OCI-LY1 (cell line): Measurements from ENCODE around the gene YJU2.

Experiments used
- H2AFZ ChIP-seq: fragments of 200-600 bp; sonication (generic), shearing (Covaris generic); 2 replicates; pipeline ENCODE4 v1.6.0; 2014; ENCODE audit warnings: antibody characterized with exemption, mild to moderate bottlenecking, low read length
- H3F3A ChIP-seq: fragments of 200-600 bp; sonication (generic), shearing (Covaris generic); 2 replicates; pipeline ENCODE4 v1.6.0; 2014; ENCODE audit warnings: mild to moderate bottlenecking, antibody characterized with exemption, low read length, moderate library complexity; ENCODE audit not compliant: insufficient read depth
- H3K27ac ChIP-seq: fragments of 200-600 bp; sonication (generic); 2 replicates; pipeline ENCODE4 v1.5.1; 2014; ENCODE audit warnings: low read length, mixed run types, mild to moderate bottlenecking, low read depth; ENCODE audit not compliant: poor library complexity, severe bottlenecking
- H3K27me3 ChIP-seq: fragments of 200-600 bp; sonication (generic); 2 replicates; pipeline ENCODE4 v1.6.0; 2014; ENCODE audit warnings: antibody characterized with exemption, mild to moderate bottlenecking, low read length, moderate library complexity; ENCODE audit not compliant: insufficient read depth
- H3K36me3 ChIP-seq: fragments of 200-600 bp; sonication (generic); 2 replicates; pipeline ENCODE4 v1.6.1; 2014; ENCODE audit warnings: mild to moderate bottlenecking, antibody characterized with exemption, low read length, moderate library complexity, mixed read lengths; ENCODE audit not compliant: insufficient read depth
- H3K4me1 ChIP-seq: fragments of 200-600 bp; sonication (generic); 2 replicates; pipeline ENCODE4 v1.5.1; 2014; ENCODE audit warnings: mild to moderate bottlenecking, low read length, moderate library complexity; ENCODE audit not compliant: insufficient read depth, severe bottlenecking
- H3K4me2 ChIP-seq: fragments of 200-600 bp; sonication (generic), shearing (Covaris generic); 2 replicates; pipeline ENCODE4 v1.6.1; 2014; ENCODE audit warnings: low read length
- H3K4me3 ChIP-seq: fragments of 200-600 bp; sonication (generic); 2 replicates; pipeline ENCODE4 v1.5.1; 2014; ENCODE audit warnings: low read length, low read depth, mild to moderate bottlenecking, mixed read lengths; ENCODE audit not compliant: poor library complexity, severe bottlenecking
- H3K79me2 ChIP-seq: fragments of 200-600 bp; shearing (Covaris generic); 2 replicates; pipeline ENCODE4 v1.6.1; 2016; ENCODE audit warnings: mixed run types, low read length, mixed read lengths; ENCODE audit not compliant: insufficient read depth
- H3K9ac ChIP-seq: fragments of 200-600 bp; sonication (generic), shearing (Covaris generic); 2 replicates; pipeline ENCODE4 v1.6.1; 2014; ENCODE audit warnings: mild to moderate bottlenecking, low read length, mixed read lengths
- H3K9me2 ChIP-seq: fragments of 200-600 bp; sonication (generic), shearing (Covaris generic); 2 replicates; pipeline ENCODE4 v1.6.1; 2014; ENCODE audit warnings: low read depth, mild to moderate bottlenecking, low read length, mixed read lengths
- H3K9me3 ChIP-seq: fragments of 200-600 bp; shearing (Covaris generic); 2 replicates; pipeline ENCODE4 v1.6.1; 2014; ENCODE audit warnings: low read length, mixed read lengths
- H4K20me1 ChIP-seq: fragments of 200-600 bp; sonication (generic), shearing (Covaris generic); 2 replicates; pipeline ENCODE4 v1.6.0; 2016; ENCODE audit warnings: mild to moderate bottlenecking, low read length; ENCODE audit not compliant: insufficient read depth
- EZH2 ChIP-seq: fragments of 200-600 bp; sonication (generic), shearing (Covaris generic); IDR thresholded peaks from 2 replicates; pipeline ENCODE4 v1.8.0; 2017; ENCODE audit warnings: borderline replicate concordance, mixed run types, mild to moderate bottlenecking, antibody characterized with exemption, low read length, moderate library complexity, mixed read lengths
- TF ChIP-seq, protein P1 (sequence below): fragments of 200-600 bp; sonication (generic), shearing (Covaris generic); IDR thresholded peaks from 2 replicates; pipeline ENCODE4 v1.5.1; 2017; ENCODE audit warnings: mild to moderate bottlenecking, antibody characterized with exemption, low read length, moderate library complexity, mixed read lengths

Gene YJU2

DNA sequence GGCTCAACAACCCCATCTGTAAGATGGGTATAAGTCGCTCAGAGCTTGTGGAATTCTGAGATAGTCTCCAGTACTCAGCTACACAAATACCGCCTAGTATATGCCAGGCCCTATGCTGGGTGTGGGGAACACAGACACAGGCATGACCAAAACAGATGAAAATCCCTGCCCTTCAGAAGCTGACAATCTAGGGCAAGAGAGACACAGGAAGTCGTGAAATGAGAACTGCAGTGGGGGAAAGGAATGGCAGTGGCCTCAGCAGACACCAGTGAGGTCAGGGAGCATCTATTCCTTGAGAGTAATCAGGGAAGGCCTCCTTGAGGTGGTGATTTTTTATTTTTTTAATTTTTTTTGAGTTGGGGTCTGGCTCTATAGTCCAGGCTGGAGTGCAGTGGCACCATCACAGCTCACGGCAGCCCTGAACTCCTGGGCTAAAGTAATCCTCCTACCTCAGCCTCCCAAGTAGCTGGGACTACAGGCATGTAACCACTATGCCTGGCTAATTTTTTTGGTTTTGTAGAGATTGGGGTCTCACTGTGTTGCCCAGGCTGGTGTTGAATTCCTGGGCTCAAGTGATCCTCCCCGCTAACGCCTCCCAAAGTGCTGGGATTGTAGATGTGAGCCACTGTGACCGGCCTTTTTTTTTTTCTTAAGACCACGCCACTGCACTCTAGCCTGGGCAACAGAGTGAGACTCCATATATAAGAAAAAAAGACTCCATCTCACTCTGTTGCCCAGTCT is 52.1 kb downstream of the YJU2 start:
- no peak overlapping the region for H2AFZ ChIP-seq
- no peak overlapping the region for H3K4me3 ChIP-seq
- no peaks in the 10 kb centered on the region for H3F3A ChIP-seq
- H3K36me3 ChIP-seq, result no peaks in the 10 kb centered on the region
- peaks cover 21% of the 10 kb centered on the region for H3K4me1 ChIP-seq
- no peak overlapping the region for H3K4me2 ChIP-seq
- no peak overlapping the region for H3K27ac ChIP-seq
- H3K9ac ChIP-seq, result no peak overlapping the region
- no peak for TF ChIP-seq EZH2
- TF ChIP-seq, protein P1, sequence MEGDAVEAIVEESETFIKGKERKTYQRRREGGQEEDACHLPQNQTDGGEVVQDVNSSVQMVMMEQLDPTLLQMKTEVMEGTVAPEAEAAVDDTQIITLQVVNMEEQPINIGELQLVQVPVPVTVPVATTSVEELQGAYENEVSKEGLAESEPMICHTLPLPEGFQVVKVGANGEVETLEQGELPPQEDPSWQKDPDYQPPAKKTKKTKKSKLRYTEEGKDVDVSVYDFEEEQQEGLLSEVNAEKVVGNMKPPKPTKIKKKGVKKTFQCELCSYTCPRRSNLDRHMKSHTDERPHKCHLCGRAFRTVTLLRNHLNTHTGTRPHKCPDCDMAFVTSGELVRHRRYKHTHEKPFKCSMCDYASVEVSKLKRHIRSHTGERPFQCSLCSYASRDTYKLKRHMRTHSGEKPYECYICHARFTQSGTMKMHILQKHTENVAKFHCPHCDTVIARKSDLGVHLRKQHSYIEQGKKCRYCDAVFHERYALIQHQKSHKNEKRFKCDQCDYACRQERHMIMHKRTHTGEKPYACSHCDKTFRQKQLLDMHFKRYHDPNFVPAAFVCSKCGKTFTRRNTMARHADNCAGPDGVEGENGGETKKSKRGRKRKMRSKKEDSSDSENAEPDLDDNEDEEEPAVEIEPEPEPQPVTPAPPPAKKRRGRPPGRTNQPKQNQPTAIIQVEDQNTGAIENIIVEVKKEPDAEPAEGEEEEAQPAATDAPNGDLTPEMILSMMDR, result no peak
- no peaks in the 10 kb centered on the region for H4K20me1 ChIP-seq
- H3K9me3 ChIP-seq, result no peaks in the 10 kb centered on the region
- H3K79me2 ChIP-seq, result no peaks in the 10 kb centered on the region
- H3K27me3 ChIP-seq, result peaks cover 4% of the 10 kb centered on the region; the same call in 1 of the 2 replicates
- no peaks in the 10 kb centered on the region for H3K9me2 ChIP-seq

DNA sequence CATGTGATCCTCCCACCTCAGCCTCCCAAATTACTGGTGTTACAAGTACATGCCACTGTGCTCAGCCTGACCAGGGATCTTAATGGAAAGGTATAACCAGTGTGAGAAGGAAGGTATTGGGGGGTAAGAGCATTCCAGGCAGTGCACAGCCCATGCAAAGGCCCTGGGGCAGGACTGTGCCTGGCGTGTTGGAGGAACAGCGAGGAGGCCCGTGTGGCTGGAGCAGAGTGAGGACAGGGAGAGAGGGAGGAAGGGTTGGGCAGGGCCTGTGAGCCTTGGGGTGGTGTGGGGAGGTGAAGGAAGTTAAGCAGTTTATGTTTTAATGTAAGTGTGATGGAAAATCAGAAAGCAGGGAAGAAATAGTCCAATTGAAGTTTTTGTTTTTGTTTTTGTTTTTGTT is 53.7 kb downstream of the YJU2 start:
- H3F3A ChIP-seq, result no peaks in the 10 kb centered on the region
- no peak overlapping the region for H3K4me3 ChIP-seq
- no peak overlapping the region for H2AFZ ChIP-seq
- no peaks in the 10 kb centered on the region for H4K20me1 ChIP-seq
- H3K4me2 ChIP-seq, result no peak overlapping the region
- no peak overlapping the region for H3K27ac ChIP-seq
- no peak for TF ChIP-seq EZH2
- TF ChIP-seq, protein P1, result no peak
- H3K79me2 ChIP-seq, result no peaks in the 10 kb centered on the region
- no peak overlapping the region for H3K9ac ChIP-seq
- no peaks in the 10 kb centered on the region for H3K9me3 ChIP-seq
- H3K4me1 ChIP-seq, result peaks cover 24% of the 10 kb centered on the region
- no peaks in the 10 kb centered on the region for H3K36me3 ChIP-seq
- H3K27me3 ChIP-seq, result peaks cover 4% of the 10 kb centered on the region; the same call in 1 of the 2 replicates
- no peaks in the 10 kb centered on the region for H3K9me2 ChIP-seq

DNA sequence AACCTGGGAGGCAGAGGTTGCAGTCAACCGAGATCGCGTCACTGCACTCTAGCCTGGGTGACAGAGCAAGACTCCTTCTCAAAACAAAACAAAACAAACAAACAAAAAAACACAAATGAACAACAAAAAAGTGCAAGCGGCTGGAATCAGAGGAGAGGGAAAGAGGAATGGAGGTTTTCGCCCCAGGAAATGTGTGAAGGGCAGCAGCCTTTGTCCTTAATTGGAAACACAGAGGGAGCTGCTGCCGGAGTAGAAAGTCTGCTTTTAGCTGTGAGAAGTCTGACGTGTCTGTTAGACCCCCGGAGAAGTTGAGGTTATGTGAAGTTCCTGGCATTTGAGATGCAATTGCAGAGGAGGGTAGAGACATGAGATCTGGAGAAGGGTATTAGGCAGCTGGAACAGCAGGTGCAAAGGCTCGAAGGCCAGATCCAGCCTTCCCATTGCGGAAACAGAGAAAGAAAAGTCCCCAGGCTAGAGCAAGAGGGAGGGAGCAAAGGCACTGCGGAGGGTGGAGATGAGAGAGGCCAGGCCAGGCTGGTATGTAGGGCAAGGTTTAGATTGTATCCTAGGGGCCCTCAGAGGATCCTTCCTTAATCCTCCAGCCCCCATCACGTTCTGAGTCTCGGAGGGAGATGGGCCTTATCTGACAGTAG is 54.8 kb downstream of the YJU2 start:
- Histone ChIP-seq H2AFZ (no peak overlapping the region), H3K79me2 (no peaks in the 10 kb centered on the region), H3K4me1 (peaks cover 18% of the 10 kb centered on the region)

More for the DNA sequence above, 54.8 kb downstream of the YJU2 start:
- TF ChIP-seq, protein P1, result no peak
- TF ChIP-seq EZH2, result no peak
- Histone ChIP-seq H3K9me3 (no peaks in the 10 kb centered on the region), H3F3A (no peaks in the 10 kb centered on the region), H3K9me2 (no peaks in the 10 kb centered on the region), H3K27me3 (no peaks in the 10 kb centered on the region), H3K36me3 (no peaks in the 10 kb centered on the region), H3K4me3 (no peak overlapping the region), H3K4me2 (no peak overlapping the region), H4K20me1 (no peaks in the 10 kb centered on the region), H3K27ac (no peak overlapping the region), H3K9ac (no peak overlapping the region)
